Measurements from ENCODE around the gene NPRL2.
A peak's percentile ranks its signal among the peaks of the same experiment; 100 is the strongest.

Gene NPRL2

DNA sequence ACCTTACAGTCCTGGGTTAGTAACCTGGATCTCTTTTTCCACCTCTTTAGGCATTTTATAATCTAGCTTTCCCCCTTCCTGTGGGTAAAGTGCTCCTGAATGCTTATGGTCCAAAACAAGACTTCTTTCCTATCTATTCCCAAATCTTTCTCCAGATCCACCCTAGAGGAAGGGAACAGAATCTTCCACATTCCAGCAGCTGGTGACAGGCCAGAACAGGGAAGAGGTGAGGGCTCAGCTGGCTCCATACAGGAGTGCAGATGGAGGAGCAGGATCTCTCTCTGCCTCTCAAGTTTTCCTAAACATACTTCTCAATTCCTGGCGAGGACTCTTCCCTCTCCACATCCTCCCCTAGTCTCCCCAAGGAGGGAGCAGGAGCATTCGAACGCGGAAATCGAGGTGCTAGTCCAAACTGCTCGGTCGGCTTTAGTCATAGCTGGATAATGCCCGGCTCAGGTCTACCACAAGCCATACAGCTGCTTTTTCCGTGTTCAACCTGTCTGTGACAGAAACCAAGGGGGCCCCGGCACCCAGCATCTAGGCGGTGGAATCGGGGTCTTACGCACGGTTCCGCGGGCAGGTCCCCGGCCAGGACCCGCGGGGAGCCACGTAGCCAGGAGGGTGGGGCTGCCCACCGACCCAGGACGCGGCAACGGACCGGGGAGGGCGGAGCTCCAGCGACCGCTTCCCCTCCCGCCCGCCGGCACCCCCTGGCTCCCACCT lies 14.0 kb downstream of the NPRL2 start:
- WGBS, result 1% methylated on average over 31 of the region's 31 CpGs
- H3K4me3 ChIP-seq (ENCODE audit: low read length), result peak overlapping the region; percentile 85
- 0 out of 2 replicates have a peak, but pooled peaks cover 12% of the 10 kb centered on the region for H3K4me1 ChIP-seq (ENCODE audit: insufficient read depth, low read length)
- peak overlapping the region; percentile 91; the same call in 1 of the 2 replicates for H3K27ac ChIP-seq (ENCODE audit: low read depth, low read length)
- H3K36me3 ChIP-seq (ENCODE audit: insufficient read depth, low read length), result peaks cover 14% of the 10 kb centered on the region
- no peaks in the 10 kb centered on the region for H3K9me3 ChIP-seq (ENCODE audit: insufficient read depth, low read depth, low read length)
- H3K9ac ChIP-seq (ENCODE audit: low read depth, low read length), result peak overlapping the region; percentile 82
- peaks cover 36% of the 10 kb centered on the region for H3K27me3 ChIP-seq (ENCODE audit: insufficient read depth, low read length)

DNA sequence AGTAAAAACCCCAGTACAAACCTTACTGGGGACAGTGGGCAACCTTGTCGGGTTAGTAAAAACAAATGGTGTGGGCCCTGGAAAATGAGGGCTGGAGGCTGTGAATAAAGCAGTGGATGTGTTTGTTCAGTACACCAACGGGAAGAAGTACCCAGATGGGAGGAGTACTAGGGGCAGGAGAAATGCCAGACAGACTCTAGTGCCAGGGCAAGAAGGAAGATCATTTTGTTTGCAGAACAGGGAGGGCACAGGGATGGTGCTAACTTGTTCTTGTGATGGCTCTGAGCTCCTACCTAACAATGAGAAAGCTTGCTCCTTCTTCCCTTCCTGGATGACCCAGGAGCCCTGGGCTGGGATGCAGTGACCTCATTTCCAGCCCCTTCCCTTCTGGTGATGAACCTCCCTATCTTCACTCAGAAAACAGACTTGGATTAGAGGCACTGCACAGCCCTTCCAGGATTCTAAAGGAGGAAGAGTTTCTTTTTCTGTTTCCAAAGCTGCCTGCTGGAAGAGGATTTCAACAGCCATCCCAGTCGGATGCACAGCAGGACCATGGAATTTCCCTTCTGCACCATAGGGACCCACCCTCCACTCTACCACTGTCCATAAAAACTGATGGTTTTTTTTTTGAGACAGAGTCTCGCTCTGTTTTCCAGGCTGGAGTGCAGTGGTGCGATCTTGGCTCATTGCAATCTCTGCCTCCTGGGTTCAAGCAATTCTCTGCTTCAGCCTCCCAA lies 16.1 kb downstream of the NPRL2 start:
- no peaks in the 10 kb centered on the region for H3K9me3 ChIP-seq (ENCODE audit: insufficient read depth, low read depth, low read length)
- WGBS, result 90% methylated on average over 5 of the region's 5 CpGs
- H3K9ac ChIP-seq (ENCODE audit: low read depth, low read length), result no peak overlapping the region
- H3K36me3 ChIP-seq (ENCODE audit: insufficient read depth, low read length), result peaks cover 35% of the 10 kb centered on the region
- H3K4me1 ChIP-seq (ENCODE audit: insufficient read depth, low read length), result 0 out of 2 replicates have a peak, but pooled peaks cover 6% of the 10 kb centered on the region
- H3K27ac ChIP-seq (ENCODE audit: low read depth, low read length), result no peak overlapping the region
- H3K27me3 ChIP-seq (ENCODE audit: insufficient read depth, low read length), result peaks cover 15% of the 10 kb centered on the region
- no peak overlapping the region for H3K4me3 ChIP-seq (ENCODE audit: low read length)

DNA sequence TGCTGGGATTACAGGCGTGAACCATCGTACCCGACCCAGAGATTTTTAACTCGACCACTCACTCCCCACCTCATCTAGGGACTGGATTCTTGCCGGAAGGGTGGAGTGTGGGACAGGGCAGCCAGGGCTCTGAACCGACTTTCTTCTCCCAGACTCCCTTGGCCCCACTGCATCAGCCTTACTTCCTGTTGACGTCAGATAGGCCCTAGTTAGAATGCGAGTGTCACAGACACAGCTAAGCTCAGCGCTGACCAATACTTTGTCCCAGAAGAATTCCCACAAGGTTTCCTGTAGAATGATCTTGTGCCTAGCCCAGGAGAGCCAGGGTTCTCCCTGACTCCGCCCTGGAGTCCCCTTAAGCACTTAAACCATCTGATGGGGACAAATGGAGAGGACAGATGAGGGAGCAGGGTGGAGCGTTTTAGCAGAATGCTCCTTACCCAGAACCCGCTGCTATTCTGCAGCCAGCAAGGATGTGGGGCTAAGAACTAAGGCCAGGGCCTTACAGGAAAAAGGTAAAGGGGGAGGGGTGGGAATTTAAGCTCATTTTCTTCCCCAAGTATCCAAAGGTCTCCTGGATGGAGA lies 16.7 kb downstream of the NPRL2 start:
- no peak overlapping the region for H3K27ac ChIP-seq (ENCODE audit: low read depth, low read length)
- peaks cover 8% of the 10 kb centered on the region for H3K27me3 ChIP-seq (ENCODE audit: insufficient read depth, low read length)
- 0 out of 2 replicates have a peak, but pooled peaks cover 6% of the 10 kb centered on the region for H3K4me1 ChIP-seq (ENCODE audit: insufficient read depth, low read length)
- no peaks in the 10 kb centered on the region for H3K9me3 ChIP-seq (ENCODE audit: insufficient read depth, low read depth, low read length)
- peaks cover 38% of the 10 kb centered on the region for H3K36me3 ChIP-seq (ENCODE audit: insufficient read depth, low read length)
- H3K9ac ChIP-seq (ENCODE audit: low read depth, low read length), result no peak overlapping the region
- WGBS, result 92% methylated on average over 12 of the region's 12 CpGs
- no peak overlapping the region for H3K4me3 ChIP-seq (ENCODE audit: low read length)

DNA sequence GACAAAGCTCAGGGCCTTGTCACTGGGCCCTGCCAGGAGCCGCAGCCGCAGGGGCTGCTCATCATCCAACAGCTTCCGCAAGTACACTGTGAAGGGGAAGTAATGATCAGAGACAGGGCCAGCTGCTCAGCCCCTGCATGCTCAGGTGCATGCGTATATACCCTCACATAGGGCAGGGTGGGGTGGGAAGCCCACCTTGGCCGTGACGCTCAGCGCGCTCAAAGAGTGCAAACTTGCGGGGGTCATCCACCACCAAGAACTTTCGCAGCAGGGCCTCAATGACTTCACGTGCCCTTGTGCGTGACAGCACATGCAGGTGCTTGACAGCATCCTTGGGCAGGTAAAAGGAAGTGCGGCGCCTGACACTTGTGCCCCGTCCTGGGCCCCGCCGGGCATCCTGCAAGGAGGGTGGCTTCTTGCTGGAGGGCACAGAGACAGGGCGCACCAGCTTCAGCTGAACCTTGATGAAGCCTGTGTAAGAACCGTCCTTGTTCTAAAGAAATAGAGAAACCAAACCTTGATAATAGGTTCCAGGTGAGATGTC lies 19.1 kb downstream of the NPRL2 start:
- Histone ChIP-seq H3K27me3 (ENCODE audit: insufficient read depth, low read length) (no peaks in the 10 kb centered on the region), H3K27ac (ENCODE audit: low read depth, low read length) (no peak overlapping the region), H3K36me3 (ENCODE audit: insufficient read depth, low read length) (peaks cover 38% of the 10 kb centered on the region), H3K4me3 (ENCODE audit: low read length) (no peak overlapping the region), H3K4me1 (ENCODE audit: insufficient read depth, low read length) (0 out of 2 replicates have a peak, but pooled peaks cover 6% of the 10 kb centered on the region), H3K9ac (ENCODE audit: low read depth, low read length) (no peak overlapping the region), H3K9me3 (ENCODE audit: insufficient read depth, low read depth, low read length) (no peaks in the 10 kb centered on the region)
- 96% methylated on average over 19 of the region's 19 CpGs for WGBS

DNA sequence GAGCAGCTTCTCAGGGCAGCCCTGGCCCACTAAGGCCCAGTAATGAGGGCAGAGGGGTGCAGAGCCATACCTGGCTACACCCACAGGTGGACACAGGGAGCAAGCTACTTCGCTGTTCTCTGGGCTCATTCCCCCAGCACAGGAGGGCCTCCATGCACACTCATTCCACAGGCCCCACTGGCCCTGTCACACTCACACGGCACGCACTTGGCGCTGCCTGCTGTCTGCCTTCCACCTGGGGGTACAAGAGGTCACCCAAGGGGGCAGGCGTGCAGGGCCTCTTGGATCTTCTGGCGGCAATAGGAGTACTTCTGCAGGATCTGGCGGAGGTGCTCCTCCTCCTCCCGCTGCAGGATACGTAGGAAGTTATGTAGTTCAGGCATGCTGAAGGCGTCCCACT lies 20.2 kb downstream of the NPRL2 start:
- Histone ChIP-seq H3K4me3 (ENCODE audit: low read length) (no peak overlapping the region), H3K9me3 (ENCODE audit: insufficient read depth, low read depth, low read length) (no peaks in the 10 kb centered on the region), H3K4me1 (ENCODE audit: insufficient read depth, low read length) (no peaks in the 10 kb centered on the region), H3K9ac (ENCODE audit: low read depth, low read length) (no peak overlapping the region), H3K27me3 (ENCODE audit: insufficient read depth, low read length) (no peaks in the 10 kb centered on the region), H3K36me3 (ENCODE audit: insufficient read depth, low read length) (peaks cover 49% of the 10 kb centered on the region), H3K27ac (ENCODE audit: low read depth, low read length) (no peak overlapping the region)
- 97% methylated on average over 10 of the region's 10 CpGs for WGBS

DNA sequence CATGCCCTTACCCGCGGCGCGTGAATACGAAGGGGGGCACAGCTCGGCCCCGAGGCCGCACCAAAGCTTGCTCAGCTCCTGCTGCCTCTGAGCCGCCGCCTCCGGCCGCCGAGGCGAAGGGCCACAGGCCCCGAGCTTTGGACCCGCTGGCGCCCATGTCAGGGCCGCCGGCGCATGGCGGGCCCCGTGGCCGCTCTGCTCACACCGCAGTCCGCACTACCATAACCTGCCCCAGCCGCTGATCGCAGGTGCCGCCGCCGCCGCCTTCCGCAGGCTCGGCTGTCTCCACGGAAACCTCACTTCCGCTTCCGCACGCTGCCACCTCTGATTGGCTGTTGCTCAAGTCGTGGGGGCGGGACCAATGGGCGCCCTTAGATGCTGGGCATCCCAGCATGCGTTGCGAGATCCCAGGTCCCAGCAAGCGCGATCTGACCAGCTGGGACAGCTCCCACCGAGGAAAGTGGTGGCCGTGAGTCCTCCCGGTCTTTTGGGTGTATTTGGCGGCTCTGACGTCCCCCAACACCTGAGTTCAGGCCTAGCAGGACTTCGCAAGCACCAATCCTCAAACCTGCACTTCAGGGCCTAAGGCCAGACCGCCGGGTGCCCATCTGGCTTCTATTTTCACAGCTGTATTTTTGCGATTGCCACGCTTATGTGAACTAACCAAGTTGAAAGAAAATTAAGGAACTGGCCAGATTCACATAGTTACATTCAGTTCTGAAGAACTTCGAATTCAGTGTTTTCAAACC lies 22.5 kb downstream of the NPRL2 start, which contains the start of gene TUSC2:
Gene TUSC2 (minus strand): TSS at position 281 of the 749 bp plus-strand sequence. CDS start 124 bp downstream, at position 157.
- Histone ChIP-seq H3K4me1 (ENCODE audit: insufficient read depth, low read length) (peaks cover 3% of the 10 kb centered on the region; the same call in 1 of the 2 replicates), H3K36me3 (ENCODE audit: insufficient read depth, low read length) (peaks cover 50% of the 10 kb centered on the region), H3K9me3 (ENCODE audit: insufficient read depth, low read depth, low read length) (no peaks in the 10 kb centered on the region), H3K27me3 (ENCODE audit: insufficient read depth, low read length) (no peaks in the 10 kb centered on the region), H3K4me3 (ENCODE audit: low read length) (peak within 1 kb of the TSS; percentile 88), H3K9ac (ENCODE audit: low read depth, low read length) (peak within 1 kb of the TSS; percentile 81), H3K27ac (ENCODE audit: low read depth, low read length) (peak within 1 kb of the TSS; percentile 56)
- 5% methylated on average over 55 of the region's 55 CpGs for WGBS

DNA sequence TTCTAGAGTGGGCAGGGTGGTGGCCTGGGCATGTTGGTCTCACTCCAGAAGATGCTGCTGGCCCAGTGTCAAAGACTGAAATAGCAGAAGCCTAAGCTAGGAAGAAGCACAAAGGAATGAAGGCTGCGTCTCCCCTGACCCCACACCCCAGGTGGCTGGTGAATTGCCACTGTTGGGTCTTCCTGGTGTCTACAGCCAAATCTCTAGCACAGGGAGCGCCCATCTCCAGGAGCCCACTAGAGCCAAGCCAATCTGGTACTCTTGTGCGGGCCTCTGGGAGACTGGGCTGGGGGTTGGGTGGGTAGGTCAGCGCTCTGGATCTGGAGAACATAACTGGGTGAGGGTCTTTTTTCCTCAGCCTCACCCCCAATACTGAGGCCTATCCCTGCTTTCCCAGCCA lies 23.4 kb downstream of the NPRL2 start:
- H3K9ac ChIP-seq (ENCODE audit: low read depth, low read length), result peak overlapping the region; percentile 81
- H3K4me1 ChIP-seq (ENCODE audit: insufficient read depth, low read length), result peaks cover 7% of the 10 kb centered on the region
- H3K4me3 ChIP-seq (ENCODE audit: low read length), result peak overlapping the region; percentile 88
- H3K27ac ChIP-seq (ENCODE audit: low read depth, low read length), result no peak overlapping the region
- H3K36me3 ChIP-seq (ENCODE audit: insufficient read depth, low read length), result peaks cover 46% of the 10 kb centered on the region
- no peaks in the 10 kb centered on the region for H3K9me3 ChIP-seq (ENCODE audit: insufficient read depth, low read depth, low read length)
- H3K27me3 ChIP-seq (ENCODE audit: insufficient read depth, low read length), result no peaks in the 10 kb centered on the region
- WGBS, result 88% methylated on average over 3 of the region's 4 CpGs

DNA sequence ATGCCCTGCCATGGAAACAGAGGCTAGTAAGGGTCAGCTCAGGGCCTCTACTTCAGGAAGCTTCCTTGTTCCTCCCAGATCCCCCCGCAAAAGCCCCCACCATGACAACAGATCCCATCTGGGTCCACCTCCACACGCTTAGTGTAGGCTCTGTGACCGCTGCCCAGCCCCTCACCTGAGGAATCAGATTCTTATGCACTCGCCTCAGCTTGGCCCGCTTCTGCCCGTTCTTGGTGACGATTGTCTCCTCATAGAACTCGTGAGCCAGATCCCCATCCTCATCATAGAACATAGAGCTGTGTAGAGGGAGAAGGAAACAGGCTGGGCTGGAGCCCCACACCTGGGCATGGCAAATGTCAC lies 24.4 kb downstream of the NPRL2 start:
- peaks cover 7% of the 10 kb centered on the region for H3K4me1 ChIP-seq (ENCODE audit: insufficient read depth, low read length)
- H3K27ac ChIP-seq (ENCODE audit: low read depth, low read length), result no peak overlapping the region
- H3K9ac ChIP-seq (ENCODE audit: low read depth, low read length), result no peak overlapping the region
- H3K4me3 ChIP-seq (ENCODE audit: low read length), result no peak overlapping the region
- no peaks in the 10 kb centered on the region for H3K27me3 ChIP-seq (ENCODE audit: insufficient read depth, low read length)
- no peaks in the 10 kb centered on the region for H3K9me3 ChIP-seq (ENCODE audit: insufficient read depth, low read depth, low read length)
- H3K36me3 ChIP-seq (ENCODE audit: insufficient read depth, low read length), result peaks cover 36% of the 10 kb centered on the region
- 97% methylated on average over 8 of the region's 8 CpGs for WGBS

DNA sequence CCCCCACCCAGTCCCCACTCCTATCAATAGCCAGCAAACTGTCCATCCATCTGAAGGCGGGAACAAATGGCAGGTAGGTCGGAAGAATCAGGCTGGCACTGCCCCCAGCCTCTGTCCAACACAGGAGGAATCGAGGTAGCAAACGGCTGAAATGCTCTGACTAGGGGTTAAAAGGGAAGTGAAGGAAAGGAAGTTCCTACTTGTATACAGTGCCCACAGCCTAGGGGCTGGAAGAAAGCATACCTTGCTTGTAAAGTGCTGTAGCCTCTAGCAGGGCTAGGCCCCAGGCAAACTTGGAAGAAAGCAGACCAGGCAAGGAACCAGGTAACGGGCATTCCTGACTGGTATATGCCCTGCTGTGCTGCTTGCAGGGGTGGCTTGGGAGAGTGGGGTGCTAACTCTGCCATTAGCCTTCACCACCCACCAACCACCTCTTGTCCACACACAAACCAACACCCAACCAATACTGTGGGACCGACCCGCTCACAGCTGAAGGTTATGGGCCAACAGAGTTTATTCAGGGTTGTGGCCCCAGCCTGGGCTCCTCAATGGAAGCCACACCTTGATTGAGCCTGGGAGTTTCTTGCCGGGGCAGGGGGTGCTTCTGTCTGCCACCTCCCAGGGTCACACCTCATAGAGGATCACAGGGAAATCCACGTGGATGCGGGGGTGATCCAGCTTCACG lies 24.9 kb downstream of the NPRL2 start:
- Histone ChIP-seq H3K4me3 (ENCODE audit: low read length) (no peak overlapping the region), H3K4me1 (ENCODE audit: insufficient read depth, low read length) (peaks cover 7% of the 10 kb centered on the region), H3K9me3 (ENCODE audit: insufficient read depth, low read depth, low read length) (no peaks in the 10 kb centered on the region), H3K36me3 (ENCODE audit: insufficient read depth, low read length) (peaks cover 31% of the 10 kb centered on the region), H3K27me3 (ENCODE audit: insufficient read depth, low read length) (no peaks in the 10 kb centered on the region), H3K27ac (ENCODE audit: low read depth, low read length) (no peak overlapping the region), H3K9ac (ENCODE audit: low read depth, low read length) (no peak overlapping the region)
- 95% methylated on average over 11 of the region's 11 CpGs for WGBS

DNA sequence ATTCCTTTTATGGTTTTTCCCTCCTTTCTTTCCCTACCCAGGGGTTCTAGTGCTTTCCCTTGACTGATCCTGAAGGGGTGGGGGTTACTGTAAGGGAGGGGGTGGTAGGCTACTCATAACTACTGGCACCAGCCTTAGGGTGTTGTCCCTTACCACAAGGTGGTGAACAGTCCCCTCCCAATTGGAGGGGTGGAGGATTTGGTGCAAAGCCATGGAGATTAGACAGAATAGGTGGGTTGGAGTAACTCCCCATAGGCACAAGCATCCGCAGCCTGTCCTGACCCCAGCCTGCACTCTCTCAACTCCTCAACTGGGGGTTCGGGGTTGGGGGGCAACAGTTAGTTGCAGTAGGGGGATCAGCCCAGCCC lies 25.5 kb downstream of the NPRL2 start:
- Histone ChIP-seq H3K9ac (ENCODE audit: low read depth, low read length) (no peak overlapping the region), H3K4me3 (ENCODE audit: low read length) (no peak overlapping the region), H3K4me1 (ENCODE audit: insufficient read depth, low read length) (peaks cover 11% of the 10 kb centered on the region), H3K9me3 (ENCODE audit: insufficient read depth, low read depth, low read length) (no peaks in the 10 kb centered on the region), H3K27me3 (ENCODE audit: insufficient read depth, low read length) (no peaks in the 10 kb centered on the region), H3K36me3 (ENCODE audit: insufficient read depth, low read length) (peaks cover 28% of the 10 kb centered on the region), H3K27ac (ENCODE audit: low read depth, low read length) (no peak overlapping the region)
- WGBS, result 94% methylated on average over 2 of the region's 2 CpGs
